Skeletal muscle tissue (tissue), 4 donors: ENCODE measurements around the gene UST. TPM values are rescaled to one million over a fixed set of nuclear protein-coding genes. Genes with fewer than 3 reads are reported as not detected.
A peak's percentile ranks its signal among the peaks of the same experiment; 100 is the strongest.

ENCODE experiments used
- H3K27ac ChIP-seq: one replicate; pipeline ENCODE4 v1.7.0; 2013; ENCODE audit warnings: mild to moderate bottlenecking, low read depth, low read length, inconsistent platforms
- H3K27me3 ChIP-seq, 3 donors: one replicate each; pipeline ENCODE4 v1.7.0; 2013; ENCODE audit warnings: low read length in 3 of 3; ENCODE audit not compliant: control insufficient read depth in 3 of 3, insufficient read depth in 3 of 3
- H3K36me3 ChIP-seq, 3 donors: one replicate each; pipeline ENCODE4 v1.7.0; 2013; ENCODE audit warnings: low read length in 3 of 3; ENCODE audit not compliant: control insufficient read depth in 3 of 3, insufficient read depth in 3 of 3
- H3K4me1 ChIP-seq, 3 donors: one replicate each; pipeline ENCODE4 v1.7.0; 2013; ENCODE audit warnings: low read length in 3 of 3, mild to moderate bottlenecking in 3 of 3; ENCODE audit not compliant: control insufficient read depth in 3 of 3, insufficient read depth in 3 of 3
- H3K4me3 ChIP-seq, 3 donors: one replicate each; pipeline ENCODE4 v1.7.0; 2013; ENCODE audit warnings: low read length in 3 of 3
- H3K9ac ChIP-seq, 3 donors: one replicate each; pipeline ENCODE4 v1.7.0; 2013; ENCODE audit warnings: low read length in 3 of 3, mild to moderate bottlenecking in 3 of 3, moderate library complexity in 2 of 3, low read depth in 1 of 3
- H3K9me3 ChIP-seq, 3 donors: one replicate each; pipeline ENCODE4 v1.7.0; 2013; ENCODE audit warnings: low read length in 3 of 3; ENCODE audit not compliant: control insufficient read depth in 3 of 3
- total RNA-seq: library from RNA; depleted of rRNA; stranded (reverse); fragments of >200 nt; gene quantifications from one replicate; pipeline ENCODE4 v1.2.3, GENCODE V29; 2014
- donor health status: Osteomylitis.

The UST gene
- total RNA-seq, 1 donor from 2014 or later = 14.6 TPM

DNA sequence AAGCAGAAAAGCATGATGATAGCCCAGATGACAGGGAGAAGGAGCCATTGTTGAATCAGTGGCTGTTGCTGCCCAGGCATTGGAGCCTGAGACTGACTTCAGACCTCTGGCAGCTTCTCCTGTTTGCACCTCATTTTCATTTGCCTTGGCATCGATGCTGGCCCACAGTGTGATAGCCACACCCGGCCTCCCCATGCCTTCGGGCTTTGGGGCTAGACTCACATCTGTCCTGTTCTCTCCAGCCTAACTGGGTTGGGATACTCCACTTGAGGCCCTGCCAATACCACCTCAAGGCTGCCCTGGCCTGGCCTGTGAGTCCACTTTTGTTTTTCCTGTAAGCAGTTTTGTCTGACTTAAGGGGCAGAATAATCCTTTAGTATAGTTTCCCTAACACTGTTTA, 140.4 kb downstream of the UST start:
- Histone ChIP-seq H3K4me3 (no peak overlapping the region), H3K9ac (no peak overlapping the region), H3K27ac (no peak overlapping the region)

DNA sequence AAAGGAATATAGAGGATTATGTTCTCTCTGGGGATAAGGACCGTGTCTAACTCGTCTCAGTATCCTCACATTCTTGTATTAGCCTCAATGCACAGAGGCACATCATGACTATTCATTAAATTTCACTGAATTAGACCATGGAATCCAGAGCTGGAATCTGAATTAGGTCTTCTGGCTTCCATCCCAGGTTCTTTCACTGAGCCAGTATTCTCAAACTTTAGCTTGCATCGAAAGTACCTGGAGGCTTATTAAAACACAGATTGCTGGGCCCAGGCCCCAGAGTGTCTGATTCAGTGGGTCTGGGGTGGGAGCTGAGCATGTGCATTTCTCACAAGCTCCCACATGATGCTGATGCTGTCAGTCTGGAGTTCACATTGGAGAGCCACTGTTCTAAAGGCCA, 142.0 kb downstream of the UST start:
- no peak overlapping the region for H3K27ac ChIP-seq
- H3K27me3 ChIP-seq = no peaks in the 10 kb centered on the region
- H3K4me3 ChIP-seq = no peak overlapping the region
- H3K9me3 ChIP-seq = no peaks in the 10 kb centered on the region
- H3K36me3 ChIP-seq = no peaks in the 10 kb centered on the region
- H3K9ac ChIP-seq = no peak overlapping the region
- H3K4me1 ChIP-seq = peaks cover 0 to 5% (median 0%) of the 10 kb centered on the region in 3 donors

More for the DNA sequence above, 140.4 kb downstream of the UST start:
- Histone ChIP-seq H3K27me3 (no peaks in the 10 kb centered on the region), H3K36me3 (no peaks in the 10 kb centered on the region), H3K4me1 (peaks cover 0 to 5% (median 0%) of the 10 kb centered on the region in 3 donors), H3K9me3 (no peaks in the 10 kb centered on the region)

DNA sequence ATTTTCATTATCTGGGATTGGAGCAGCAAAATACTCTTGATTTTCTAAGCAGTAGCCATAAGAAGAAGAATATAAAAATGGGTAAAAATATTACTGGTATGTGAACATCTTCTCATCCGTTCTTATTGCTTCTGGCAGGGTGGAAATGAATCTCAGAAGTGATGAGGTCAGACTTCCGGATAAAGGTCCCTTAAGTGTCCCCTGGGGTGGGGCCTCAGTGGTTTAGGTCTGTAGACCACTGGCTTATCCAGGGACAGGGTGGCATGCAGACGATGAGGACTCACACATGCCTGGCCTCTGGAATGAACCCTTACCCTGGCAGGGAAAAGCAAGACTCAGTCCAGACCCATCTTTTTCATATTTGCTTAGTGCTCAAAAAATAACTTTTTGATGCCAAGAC, 143.3 kb downstream of the UST start:
- Histone ChIP-seq H3K4me1 (peaks cover 0 to 5% (median 0%) of the 10 kb centered on the region in 3 donors), H3K9ac (no peak overlapping the region), H3K4me3 (no peak overlapping the region), H3K27ac (peak overlapping the region; percentile 52), H3K9me3 (no peaks in the 10 kb centered on the region), H3K36me3 (no peaks in the 10 kb centered on the region), H3K27me3 (no peaks in the 10 kb centered on the region)

DNA sequence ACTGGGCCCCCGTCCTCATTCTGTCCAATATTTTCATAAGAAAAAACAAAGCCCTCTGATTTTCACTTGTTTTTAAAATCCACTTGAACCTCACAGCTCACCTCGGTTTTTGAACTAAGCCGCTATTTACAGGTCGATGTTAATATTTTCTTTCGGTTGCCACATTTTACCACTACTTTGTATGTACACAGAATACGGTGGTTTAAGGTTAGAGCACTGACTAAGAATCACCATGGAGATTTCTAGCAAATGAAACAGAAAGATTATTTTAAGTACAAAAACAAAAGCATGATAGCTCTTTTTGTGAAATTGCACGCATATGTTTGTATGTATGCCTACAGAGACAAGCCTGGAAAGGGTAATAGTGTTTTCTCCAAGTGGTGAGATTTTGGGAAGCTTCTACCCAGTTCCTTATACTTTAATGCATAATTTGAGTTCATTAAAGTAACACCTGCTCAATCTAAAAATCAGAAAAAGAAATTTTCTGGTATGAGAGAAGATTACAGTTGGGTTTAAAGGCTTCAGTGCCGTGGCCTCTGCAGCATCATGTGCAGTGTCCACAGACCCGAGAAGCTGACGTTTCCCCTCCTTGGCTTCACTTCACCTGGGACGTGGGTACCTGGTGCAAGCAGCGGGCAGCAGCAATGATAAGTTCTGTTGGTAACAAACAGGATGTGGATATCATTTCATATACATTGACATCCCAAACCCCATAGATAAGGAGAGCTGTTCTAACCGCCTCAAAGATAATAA, 144.0 kb downstream of the UST start:
- Histone ChIP-seq H3K27me3 (no peaks in the 10 kb centered on the region), H3K4me3 (no peak overlapping the region), H3K4me1 (peaks cover 0 to 5% (median 0%) of the 10 kb centered on the region in 3 donors), H3K9me3 (no peaks in the 10 kb centered on the region), H3K9ac (no peak overlapping the region), H3K27ac (peak overlapping the region; percentile 52), H3K36me3 (no peaks in the 10 kb centered on the region)

DNA sequence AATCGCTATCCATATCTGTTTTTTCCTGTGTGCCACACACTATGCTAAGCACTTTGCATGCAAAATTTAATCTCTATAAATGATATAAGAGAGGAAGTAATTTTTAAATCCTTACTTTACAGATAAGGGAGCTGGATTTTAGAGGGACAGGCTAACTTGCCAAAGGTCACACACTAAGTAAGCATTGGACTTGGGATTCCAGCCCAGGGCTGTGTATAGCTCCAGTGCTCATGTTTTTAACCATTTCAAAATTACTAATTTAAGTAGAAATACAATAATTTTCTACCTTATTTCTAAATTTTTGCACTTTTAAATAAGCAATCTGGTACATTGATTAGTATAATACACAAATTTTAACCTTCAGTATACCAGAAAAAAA, 144.6 kb downstream of the UST start:
- H3K9me3 ChIP-seq = no peaks in the 10 kb centered on the region
- H3K27ac ChIP-seq = no peak overlapping the region
- H3K4me1 ChIP-seq = peaks cover 0 to 5% (median 0%) of the 10 kb centered on the region in 3 donors
- no peaks in the 10 kb centered on the region for H3K36me3 ChIP-seq
- H3K4me3 ChIP-seq = no peak overlapping the region
- no peaks in the 10 kb centered on the region for H3K27me3 ChIP-seq
- H3K9ac ChIP-seq = no peak overlapping the region

DNA sequence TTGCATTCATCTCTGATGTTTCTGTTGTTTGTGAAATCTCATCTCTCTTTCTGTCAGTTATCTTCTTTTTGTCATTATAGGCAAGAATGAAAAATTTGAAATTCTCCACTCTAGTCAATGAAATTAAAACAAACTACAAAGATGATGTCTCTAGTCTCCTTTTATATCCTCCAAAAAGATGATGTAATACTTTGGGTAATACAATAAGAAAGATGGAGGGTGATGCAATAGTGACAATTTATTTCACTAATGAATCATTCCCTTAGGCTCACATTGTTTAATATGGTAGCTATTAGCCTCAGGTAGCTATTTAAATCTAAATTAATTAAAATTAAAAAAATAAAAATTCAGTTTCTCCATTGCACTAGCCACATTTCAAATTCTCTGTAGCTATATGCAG, 145.4 kb downstream of the UST start:
- Histone ChIP-seq H3K9ac (no peak overlapping the region), H3K27ac (no peak overlapping the region)

DNA sequence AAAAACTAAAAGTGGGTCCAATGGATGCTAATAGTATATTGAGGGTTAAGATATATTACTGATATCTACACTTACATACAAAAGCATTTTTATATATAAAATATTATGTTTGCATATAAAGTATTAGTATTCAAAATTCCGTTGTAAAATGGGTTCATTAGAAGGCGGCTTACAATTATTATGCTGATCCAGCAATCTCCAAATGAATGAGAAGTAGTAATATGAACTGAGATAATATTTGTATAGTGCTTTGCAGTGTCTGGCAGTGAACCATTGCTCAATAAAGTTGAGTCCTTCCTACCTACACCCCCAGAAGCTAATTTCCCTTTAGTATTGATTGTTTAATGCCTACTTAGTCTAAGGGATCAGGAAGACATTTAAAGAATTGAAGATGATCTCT, 146.2 kb downstream of the UST start:
- H3K9ac ChIP-seq = no peak overlapping the region
- H3K4me1 ChIP-seq = peaks cover 0 to 5% (median 0%) of the 10 kb centered on the region in 3 donors
- H3K27me3 ChIP-seq = no peaks in the 10 kb centered on the region
- no peak overlapping the region for H3K27ac ChIP-seq
- no peaks in the 10 kb centered on the region for H3K36me3 ChIP-seq
- H3K9me3 ChIP-seq = no peaks in the 10 kb centered on the region
- no peak overlapping the region for H3K4me3 ChIP-seq

More for the DNA sequence above, 145.4 kb downstream of the UST start:
- Histone ChIP-seq H3K9me3 (no peaks in the 10 kb centered on the region), H3K36me3 (no peaks in the 10 kb centered on the region), H3K4me1 (peaks cover 0 to 5% (median 0%) of the 10 kb centered on the region in 3 donors), H3K27me3 (no peaks in the 10 kb centered on the region), H3K4me3 (no peak overlapping the region)

DNA sequence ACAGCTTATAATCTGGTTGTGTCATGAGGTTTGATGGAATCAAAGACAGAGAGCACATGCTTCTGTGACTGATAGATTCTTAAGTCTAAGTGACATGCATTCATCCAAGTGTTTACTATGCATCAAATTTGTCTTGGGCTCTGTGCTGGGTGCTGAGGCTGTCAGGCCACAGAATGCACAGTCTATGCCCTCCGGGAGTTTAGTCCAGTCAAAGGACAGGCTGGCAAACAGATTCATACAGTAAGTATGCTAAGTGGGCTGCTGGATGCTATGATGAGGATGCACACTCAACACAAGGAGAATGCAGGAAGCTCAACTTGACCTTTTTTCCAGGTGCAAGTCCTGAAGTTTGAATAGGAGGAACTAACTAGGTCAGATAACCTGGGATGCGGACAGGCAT, 146.7 kb downstream of the UST start:
- Histone ChIP-seq H3K27ac (no peak overlapping the region), H3K4me1 (peaks cover 0 to 5% (median 0%) of the 10 kb centered on the region in 3 donors), H3K4me3 (no peak overlapping the region), H3K9me3 (no peaks in the 10 kb centered on the region), H3K36me3 (no peaks in the 10 kb centered on the region), H3K27me3 (no peaks in the 10 kb centered on the region), H3K9ac (no peak overlapping the region)

DNA sequence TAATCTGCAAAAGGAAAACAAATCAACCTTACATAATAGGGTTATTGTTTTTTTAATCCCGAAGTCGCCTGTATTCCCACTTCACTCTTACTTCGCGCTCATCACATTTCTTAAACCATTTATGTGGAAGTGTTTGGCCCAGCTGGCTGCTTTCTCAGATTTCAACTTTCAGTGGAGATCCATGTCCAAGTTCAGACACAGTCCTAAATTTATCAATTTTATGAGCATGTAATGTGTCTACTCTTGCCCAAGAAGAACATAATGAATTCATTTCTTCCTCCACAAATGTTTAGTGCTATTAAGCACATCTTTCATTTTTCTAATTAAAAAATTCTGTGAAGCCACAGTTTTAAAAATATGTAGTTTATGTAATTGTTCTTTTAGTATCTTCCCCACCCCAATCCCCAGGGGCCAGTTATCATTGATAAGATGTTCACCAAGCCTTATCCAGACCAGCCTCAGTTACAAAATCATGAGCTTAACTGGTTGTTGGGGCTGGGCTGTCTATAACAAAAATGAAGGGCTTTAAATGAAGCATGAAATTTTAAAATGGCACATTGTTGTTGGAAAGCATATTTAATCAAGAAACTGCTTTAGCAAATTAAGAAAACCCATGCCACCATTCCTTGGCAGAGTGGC, 151.7 kb downstream of the UST start:
- Histone ChIP-seq H3K4me1 (no peaks in the 10 kb centered on the region), H3K9ac (no peak overlapping the region), H3K27ac (no peak overlapping the region), H3K9me3 (no peaks in the 10 kb centered on the region), H3K4me3 (no peak overlapping the region), H3K36me3 (no peaks in the 10 kb centered on the region), H3K27me3 (no peaks in the 10 kb centered on the region)
